ENCODE measurements around the gene HLA-A.
"Not testable (repeated sequence)": the region's sequence is repeated elsewhere in the genome, so short reads cannot be mapped to it uniquely, and the experiment has no call there.

Gene HLA-A
- total RNA-seq = 2,777 reads per million, percentile 100 among the genes with 10 or more reads in this experiment

DNA sequence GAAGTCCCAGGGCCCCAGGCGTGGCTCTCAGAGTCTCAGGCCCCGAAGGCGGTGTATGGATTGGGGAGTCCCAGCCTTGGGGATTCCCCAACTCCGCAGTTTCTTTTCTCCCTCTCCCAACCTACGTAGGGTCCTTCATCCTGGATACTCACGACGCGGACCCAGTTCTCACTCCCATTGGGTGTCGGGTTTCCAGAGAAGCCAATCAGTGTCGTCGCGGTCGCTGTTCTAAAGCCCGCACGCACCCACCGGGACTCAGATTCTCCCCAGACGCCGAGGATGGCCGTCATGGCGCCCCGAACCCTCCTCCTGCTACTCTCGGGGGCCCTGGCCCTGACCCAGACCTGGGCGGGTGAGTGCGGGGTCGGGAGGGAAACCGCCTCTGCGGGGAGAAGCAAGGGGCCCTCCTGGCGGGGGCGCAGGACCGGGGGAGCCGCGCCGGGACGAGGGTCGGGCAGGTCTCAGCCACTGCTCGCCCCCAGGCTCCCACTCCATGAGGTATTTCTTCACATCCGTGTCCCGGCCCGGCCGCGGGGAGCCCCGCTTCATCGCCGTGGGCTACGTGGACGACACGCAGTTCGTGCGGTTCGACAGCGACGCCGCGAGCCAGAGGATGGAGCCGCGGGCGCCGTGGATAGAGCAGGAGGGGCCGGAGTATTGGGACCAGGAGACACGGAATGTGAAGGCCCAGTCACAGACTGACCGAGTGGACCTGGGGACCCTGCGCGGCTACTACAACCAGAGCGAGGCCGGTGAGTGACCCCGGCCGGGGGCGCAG is at the start of gene HLA-A:
Gene HLA-A (plus strand): TSS at position 258 of the 778 bp plus-strand sequence. CDS start 22 bp downstream, at position 280.
- DNase-seq = peak; percentile 91

DNA sequence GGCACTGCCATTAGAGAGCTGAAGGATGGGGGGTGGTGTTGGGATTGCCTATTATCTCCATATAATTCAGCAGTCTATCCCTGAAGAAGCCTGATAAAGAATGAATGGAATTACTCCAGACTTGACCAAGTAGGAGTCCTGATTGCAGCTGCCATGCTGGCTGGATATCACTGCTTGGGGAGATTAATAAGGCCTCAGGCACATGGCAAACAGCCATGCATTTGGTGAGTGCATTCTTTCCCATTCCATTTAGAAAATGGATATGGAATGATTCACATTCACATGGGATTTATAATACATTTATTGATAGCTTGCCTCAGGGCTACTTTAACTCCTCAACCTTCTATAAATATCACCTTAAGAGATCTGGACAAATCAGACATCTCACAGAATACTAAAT is 49.6 kb upstream of the HLA-A start:
- DNase-seq = no peak

DNA sequence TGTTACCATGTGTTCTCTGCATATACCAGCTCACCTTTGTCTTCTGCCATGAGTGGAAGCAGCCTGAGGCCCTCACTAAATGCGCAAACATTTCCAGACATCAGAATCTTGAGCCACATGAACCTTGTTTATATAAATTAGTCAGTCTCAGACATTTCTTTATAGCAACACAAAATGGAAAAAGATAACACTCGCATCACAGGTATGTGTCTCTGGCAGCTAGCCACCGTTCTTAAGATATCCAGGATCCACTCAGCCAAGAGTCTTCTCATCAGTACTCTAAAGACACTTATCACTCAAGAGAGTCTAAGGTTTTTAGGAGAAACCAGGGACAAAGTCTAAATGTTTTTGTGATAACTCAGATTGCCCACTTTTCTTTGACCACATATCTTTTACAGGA is 43.1 kb upstream of the HLA-A start:
- DNase-seq = no peak

DNA sequence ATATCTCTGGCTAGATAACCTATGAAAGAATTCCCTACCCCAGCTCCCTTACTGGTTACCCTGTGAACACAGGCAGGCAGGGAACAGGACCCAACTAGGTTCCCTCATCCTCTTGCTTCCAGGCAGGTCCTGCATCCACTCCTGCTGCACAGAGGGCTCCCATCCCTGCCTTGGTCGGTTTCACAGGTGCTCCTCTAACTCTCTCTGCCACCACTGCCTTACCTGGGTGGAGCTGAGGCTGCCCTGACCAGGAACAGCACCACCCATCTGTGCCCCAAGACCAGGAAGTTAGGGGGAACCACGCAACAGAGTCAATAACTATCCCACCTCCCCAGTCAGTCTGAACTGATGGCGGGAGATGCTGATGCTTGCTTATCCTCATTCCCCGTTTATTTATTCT is 37.0 kb upstream of the HLA-A start:
- no peak for DNase-seq

DNA sequence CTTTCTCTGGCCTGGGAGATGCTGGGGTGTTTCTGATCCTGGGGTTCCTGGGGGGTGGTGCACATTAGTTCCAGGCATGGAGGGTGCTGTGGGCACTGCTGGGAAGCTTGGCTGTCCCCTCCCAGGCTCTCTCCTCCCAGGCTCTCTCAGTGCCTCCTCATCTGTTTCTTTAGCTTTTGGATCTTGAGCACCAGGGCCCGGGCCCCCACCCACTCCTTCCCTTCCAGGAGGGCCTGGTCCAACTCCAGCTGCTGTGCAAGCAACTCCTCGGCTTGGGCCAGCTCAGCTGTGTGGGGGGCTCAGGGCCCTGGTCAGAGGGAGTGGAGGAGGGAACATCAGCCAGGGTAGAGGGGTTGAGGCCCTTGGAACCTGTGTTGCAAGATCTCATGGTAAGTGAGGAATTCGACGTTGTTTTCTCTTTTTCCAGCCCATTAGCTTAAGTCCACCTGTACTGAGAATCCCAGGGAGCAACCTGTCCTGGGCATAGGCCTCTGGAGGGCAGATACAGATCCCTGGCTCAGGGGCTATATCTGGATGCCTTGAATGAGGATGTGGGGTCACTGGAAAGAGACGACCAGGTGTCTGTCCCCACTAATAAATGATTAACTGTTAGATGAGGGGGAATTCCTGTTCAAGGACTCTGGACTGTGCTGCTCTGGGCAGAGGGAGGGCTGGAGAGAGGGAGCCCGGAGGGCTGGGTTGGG is 34.5 kb upstream of the HLA-A start:
- no peak for DNase-seq

DNA sequence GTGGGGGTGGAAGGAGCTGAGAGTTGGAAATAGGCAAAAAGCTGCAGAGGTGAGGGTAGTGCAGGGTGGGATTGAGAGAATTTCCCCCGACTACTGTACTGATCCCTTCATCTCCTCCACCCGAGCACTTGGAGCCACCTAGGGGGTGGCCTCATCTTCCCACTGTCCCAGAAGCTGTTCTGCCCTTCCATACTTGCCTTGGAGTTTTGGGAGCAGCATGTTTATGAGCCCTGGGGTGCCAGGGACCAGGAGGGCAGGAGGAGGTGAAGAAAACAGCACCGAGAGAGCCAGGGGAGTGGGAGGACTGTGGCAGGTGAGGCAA is 34.0 kb upstream of the HLA-A start:
- no peak for DNase-seq

DNA sequence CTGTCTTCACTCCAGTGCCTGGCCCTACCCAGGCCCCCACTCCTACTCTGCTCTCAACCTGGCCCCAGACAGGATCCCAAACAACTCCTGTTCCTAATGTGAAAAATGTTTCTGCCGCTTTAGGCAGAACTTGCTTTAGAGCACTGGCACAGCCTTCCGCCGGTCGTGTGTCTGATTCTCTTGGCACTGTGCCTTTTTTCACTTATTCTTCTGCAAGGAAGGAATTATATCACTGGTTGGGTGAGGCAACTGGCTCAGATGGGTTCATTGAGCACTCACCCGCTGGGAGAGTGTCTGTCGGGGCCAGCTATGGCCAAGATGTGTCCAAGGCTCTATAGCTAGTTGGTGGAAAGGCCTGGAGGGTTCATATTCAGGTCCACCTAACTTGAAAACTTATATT is 33.6 kb upstream of the HLA-A start:
- no peak for DNase-seq

DNA sequence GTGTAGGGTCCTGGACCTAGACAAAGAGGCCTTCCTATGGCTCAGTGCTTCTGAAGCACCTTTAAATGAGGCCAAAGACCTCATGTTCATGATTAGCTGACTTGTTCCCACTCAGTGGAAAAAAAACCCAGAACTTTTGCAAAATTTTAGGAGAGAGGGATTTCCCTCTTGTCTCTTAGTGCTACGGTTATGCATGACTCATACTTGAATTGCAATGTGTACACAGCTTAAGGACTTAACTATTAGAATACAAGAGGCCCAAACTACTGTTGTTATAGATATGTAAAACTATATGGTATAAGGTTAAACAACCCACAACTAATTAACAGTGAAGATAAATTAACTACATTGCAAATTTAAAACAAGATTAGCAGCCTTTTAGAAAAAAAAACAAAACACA is 32.3 kb upstream of the HLA-A start:
- DNase-seq = no peak

DNA sequence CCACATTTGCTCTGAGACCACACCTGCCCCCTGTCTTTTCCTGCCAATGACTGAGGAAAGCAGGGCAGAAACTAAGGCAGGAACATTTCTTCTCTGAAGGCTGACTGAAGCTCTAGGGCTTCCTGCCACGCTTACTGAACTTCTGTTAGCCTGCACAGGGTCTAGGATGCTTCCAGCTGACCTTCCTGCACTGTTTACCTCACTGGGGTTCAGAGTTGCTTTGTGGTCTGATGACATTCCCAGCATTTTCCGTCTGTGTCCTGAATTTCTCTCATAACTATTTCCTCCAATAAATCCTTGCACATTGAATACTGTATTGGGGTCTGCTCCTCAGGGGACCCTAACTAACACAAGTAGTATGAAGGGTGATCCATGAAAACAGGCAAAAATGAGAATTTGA is 29.5 kb upstream of the HLA-A start:
- no peak for DNase-seq

DNA sequence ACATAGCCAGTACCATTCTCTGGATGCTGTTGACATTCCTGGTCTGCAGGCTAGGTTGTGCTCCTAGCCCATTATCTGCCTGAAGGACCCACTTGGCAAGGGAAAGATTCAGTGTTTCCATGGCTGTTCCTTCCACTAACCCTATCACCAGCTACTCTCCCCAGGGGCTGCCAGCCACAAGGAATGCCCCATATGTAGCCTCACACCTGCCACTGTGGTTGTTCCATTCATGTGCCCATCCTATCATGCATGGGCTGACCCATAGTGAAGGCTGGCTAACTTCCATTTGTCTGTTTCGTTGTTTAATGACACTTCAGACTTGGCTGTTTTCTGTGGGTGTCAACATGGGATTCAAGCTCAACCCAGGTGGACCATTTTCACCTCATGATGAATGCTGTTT is 25.6 kb upstream of the HLA-A start:
- DNase-seq = no peak

DNA sequence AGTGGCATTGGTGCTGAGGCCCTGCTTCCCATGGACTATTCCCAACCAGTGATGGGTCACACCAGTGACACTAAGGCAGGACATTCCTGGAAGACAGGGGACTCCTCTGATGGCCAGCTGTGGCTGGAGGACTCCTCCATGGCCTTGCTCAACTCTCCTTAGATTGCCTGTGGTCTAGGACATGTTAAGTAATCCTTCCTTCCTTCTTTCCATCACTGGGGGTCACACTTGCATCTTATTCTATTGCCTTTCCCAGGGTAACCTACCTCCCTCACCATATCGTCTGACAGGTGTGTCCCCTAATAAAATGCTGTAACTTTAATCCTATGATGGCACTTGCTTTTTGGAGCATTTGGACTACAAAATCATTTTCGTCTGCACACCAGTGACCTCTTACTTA is 24.5 kb upstream of the HLA-A start:
- DNase-seq = no peak

DNA sequence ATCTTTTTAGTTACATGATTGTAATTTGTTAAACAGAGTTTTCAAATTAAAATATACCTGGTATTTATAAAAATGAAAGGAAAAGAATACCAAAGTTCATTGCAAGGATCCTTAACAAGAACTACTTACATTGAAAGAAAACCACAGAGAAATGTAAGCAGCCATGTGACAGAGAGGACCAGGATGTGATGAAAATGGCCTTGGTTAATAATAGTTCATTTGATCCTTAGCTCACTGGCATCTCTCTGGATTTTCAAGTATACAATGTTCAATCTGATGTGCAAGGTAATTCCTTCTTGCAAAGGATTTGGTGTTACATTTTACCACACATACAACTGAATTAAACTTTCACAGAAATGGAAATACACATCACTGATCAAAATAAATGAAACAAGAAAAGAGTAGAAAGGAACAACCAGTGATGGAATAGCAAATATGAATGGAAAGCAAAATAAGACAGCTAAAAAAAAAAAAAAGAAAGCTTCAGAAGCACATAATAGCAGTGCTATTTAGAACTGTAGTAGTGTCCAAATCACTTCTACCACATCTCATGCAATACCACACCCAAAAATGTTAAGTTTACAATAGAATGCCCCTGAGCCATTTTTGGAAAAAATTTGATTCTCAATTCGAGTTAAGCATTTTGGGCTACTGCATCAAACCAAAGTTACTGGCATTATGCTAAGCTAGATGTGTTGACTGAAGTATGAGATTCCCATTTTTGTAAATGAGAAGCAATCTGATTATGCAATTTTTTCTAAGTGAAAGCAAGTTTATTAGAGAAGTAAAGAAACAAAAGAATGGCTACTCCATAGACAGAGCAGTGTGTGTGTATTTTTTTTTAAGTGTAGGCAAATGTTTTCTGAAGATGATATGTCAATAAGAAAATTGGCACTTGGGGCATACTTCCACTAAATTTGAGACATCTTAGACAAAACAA is 22.6 kb upstream of the HLA-A start:
- DNase-seq = no peak

DNA sequence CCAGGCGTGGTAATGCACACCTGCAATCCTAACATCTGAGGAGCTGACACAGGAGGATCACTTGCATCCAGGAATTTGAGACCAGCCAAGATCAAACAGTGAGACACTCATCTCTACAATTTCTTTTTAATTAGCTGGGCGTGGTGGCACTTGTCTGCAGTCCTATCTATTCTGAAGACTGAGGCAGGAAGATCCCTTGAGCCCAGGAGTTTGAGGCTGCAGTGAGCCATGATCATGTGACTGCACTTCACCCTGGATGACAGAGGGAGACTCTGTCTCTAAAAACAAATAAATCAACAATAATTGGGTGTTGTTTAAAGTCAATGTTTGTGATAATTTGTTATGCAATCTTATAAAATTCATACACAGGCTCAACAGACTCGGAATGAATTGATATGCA is 18.0 kb upstream of the HLA-A start:
- DNase-seq = no peak

DNA sequence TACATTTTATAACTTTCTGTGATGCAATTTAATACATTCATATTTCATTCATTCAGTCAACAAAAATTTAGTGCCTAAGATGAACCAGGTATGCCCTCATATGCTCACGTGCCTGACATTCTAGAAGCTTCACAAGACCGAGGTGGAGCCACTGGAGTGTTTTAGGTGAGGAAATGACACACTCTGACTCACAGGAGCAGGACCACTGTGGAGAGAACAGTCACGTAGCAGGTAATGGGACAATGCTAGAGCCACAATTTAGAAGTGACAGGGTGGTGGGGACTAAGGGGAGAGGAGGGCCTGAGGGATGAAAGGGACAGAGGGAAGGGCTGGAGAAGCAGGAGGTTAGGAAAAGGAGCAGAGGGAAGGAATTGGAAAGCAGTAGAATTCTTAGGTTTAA is 17.6 kb upstream of the HLA-A start:
- DNase-seq = no peak

DNA sequence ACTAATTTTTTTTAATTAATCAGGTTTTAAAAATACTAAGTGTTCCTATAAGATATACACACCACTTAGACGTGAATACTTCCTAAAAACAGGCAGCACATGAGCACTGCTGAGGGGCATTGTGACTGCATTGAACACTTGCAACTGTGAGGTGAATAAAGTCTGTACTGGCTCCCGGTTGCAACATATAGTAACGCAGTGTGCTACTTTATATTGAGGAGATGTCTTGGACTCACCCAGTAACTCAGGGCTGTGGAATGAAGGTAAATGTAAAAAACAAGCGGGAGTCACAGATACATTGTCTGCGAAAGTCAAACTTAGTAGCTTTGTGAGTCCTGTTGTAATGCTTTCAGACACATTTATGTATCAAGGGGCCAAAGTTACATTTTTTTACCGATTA is 17.0 kb upstream of the HLA-A start:
- no peak for DNase-seq

DNA sequence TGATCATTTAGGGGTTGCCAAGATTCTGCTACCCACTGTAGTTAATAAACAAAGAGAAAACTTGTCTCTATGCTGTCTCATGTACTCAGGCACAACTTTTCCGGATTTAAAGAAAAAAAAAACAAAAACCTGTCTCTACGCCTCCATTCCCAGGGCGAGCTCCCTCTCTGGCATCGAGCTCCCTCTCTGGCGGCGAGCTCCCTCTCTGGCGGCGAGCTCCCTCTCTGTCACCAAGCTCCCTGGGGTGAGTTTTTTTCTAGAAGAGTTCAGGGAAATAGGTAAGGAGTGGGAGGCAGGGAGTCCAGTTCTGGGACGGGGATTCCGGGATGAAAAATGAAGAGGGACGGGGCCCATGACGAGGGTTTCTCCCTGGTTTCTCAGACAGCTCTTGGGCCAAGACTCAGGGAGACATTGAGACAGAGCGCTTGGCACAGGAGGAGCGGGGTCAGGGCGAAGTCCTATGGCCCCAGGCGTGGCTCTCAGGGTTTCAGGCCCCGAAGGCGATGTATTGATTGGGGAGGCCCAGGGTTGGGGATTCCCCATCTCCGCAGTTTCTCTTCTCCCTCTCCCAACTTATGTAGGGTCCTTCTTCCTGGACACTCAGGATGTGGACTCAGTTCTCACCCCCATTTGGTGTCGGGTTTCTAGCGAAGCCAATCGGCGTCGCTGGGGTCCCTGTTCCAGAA is 16.5 kb upstream of the HLA-A start:
- no peak for DNase-seq

DNA sequence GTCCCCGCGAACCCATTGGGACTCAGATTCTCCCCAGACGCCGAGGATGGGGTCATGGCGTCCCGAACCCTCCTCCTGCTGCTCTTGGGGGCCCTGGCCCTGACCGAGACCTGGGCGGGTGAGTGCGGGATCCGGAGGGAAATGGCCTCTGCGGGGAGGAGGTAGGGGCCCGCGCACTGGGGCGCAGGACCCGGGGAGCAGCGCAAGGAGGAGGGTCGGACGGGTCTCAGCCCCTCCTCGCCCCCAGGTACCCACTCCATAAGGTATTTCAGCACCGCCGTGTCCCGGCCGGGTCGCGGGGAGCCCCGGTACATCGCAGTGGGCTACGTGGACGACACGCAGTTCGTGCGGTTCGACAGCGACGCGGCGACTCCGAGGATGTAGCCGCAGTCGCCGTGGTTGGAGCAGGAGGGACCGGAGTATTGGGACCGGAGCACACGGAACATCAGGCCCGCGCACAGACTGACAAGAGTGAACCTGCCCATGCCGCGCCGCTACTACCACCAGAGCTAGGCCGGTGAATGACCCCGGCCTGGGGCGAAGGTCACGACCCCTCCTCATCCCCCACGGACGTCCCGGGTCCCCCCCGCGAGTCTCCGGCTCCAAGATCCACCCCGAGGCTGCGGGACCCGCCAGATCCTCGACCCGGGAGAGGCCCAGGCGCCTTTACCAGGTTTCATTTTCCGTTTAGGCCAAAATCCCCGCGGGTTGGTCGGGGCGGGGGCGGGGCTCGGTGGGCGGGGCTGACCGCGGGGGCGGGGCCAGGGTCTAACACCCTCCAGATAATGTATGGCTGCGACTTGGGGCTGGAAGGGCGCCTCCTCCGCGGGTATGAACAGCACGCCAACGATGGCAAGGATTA is 15.7 kb upstream of the HLA-A start:
- DNase-seq = peak; percentile 81

DNA sequence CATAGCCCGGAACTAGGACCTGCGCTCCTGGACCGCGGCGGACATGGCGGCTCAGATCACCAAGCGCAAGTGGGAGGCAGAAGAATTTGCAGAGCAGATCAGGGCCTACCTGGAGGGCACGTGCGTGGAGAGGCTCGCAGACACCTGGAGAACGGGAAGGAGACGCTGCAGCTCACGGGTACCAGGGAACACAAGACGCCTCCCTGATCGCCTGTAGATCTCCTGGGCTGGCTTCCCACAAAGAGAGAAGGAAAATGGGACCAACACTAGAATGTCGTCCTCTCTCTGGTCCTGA is 15.1 kb upstream of the HLA-A start:
- no peak for DNase-seq

DNA sequence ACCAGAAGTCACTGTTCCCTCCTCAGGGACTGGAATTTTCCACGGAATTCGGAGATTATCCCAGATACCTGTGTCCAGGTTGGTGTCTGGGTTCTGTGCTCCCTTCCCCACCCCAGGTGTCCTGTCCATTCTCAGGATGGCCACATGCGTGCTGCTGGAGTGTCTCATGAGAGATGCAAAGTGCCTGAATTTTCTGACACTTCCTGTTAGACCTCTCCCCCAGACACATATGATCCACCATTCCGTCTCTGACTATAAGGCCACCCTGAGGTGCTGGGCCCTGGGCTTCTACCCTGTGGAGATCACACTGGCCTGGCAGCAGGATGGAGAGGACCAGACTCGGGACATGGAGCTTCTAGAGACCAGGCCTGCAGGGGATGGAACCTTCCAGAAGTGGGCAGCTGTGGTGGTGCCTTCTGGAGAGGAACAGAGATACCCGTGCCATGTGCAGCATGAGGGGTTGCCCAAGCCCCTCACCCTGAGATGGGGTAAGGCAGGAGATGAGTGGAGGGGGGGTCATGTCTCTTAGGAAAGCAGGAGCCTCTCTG is 14.4 kb upstream of the HLA-A start:
- DNase-seq = no peak

DNA sequence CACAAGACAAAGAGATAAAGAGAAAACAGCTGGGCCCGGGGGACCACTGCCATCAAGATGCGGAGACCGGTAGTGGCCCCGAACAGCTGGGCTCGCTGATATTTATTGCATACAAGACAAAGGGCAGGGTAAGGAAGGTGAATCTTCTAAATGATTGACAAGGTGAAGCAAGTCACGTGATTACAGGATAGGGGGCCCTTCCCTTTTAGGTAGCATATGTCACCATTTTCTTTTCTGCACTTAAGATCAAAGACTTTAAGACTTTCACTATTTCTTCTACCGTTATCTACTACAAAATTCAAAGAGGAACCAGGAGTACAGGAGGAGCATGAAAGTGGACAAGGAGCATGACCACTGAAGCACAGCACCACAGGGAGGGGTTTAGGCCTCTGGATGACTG is 12.3 kb upstream of the HLA-A start:
- DNase-seq = not testable (repeated sequence)

DNA sequence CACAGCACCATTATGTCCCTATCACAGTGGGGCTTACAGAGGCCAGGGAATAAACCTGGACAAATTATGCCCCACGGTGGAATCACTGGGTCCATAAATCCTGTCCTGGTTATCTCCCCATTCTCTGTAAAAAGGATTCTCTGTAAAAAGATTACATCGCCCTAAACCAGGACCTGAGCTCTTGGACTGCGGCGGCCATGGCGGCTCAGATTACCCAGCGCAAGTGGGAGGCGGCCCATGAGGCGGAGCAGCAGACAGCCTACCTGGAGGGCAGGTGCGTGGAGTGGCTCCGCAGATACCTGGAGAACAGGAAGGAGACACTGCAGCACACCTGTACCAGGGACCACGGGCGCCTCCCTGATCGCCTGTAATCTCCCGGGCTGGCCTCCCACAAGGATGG is 8.4 kb upstream of the HLA-A start:
- no peak for DNase-seq
